Lung (tissue), 12 donors: ENCODE results near the gene MYH7. TPM values are rescaled to one million over a fixed set of nuclear protein-coding genes. Genes with fewer than 3 reads are reported as not detected.

Experiments
- ATAC-seq: fragments of 200-7000 bp; cut with Tn5 transposase; one replicate; pipeline ENCODE4 v1.9.1; 2020; ENCODE audit warnings: moderate number of reproducible peaks; ENCODE audit not compliant: insufficient read depth, low FRiP score
- DNase-seq, 3 donors: peaks; one replicate each; pipeline ENCODE4 v3.0.0-alpha.2; 2013 to 2017
- H3K27ac ChIP-seq, 2 donors: one replicate each; pipeline ENCODE4 v1.5.1; 2013; ENCODE audit warnings: mild to moderate bottlenecking in 2 of 2, moderate library complexity in 2 of 2, control low read depth in 1 of 2, inconsistent platforms in 1 of 2, low read depth in 1 of 2, low read length in 1 of 2
- H3K27me3 ChIP-seq, 3 donors: one replicate each; pipeline ENCODE4 v1.5.1; 2013; ENCODE audit warnings: low read length in 2 of 3; ENCODE audit not compliant: control insufficient read depth in 3 of 3, insufficient read depth in 3 of 3
- H3K36me3 ChIP-seq, 4 donors: one replicate each; pipeline ENCODE4 v1.5.1; 2013; ENCODE audit warnings: low read length in 4 of 4, mild to moderate bottlenecking in 1 of 4, moderate library complexity in 1 of 4; ENCODE audit not compliant: control insufficient read depth in 4 of 4, insufficient read depth in 4 of 4
- H3K4me1 ChIP-seq, 5 donors: one replicate each; pipeline ENCODE4 v1.5.1; 2013; ENCODE audit warnings: low read length in 5 of 5, mild to moderate bottlenecking in 2 of 5, moderate library complexity in 1 of 5; ENCODE audit not compliant: control insufficient read depth in 5 of 5, insufficient read depth in 5 of 5
- H3K4me3 ChIP-seq: one replicate; pipeline ENCODE4 v1.5.1; 2013; ENCODE audit warnings: mild to moderate bottlenecking, control low read depth, moderate library complexity
- H3K9ac ChIP-seq, 2 donors: one replicate each; pipeline ENCODE4 v1.5.1; 2013; ENCODE audit warnings: low read length in 2 of 2, control low read depth in 1 of 2; ENCODE audit not compliant: insufficient read depth in 1 of 2
- H3K9me3 ChIP-seq, 4 donors: one replicate each; pipeline ENCODE4 v1.5.1; 2013; ENCODE audit warnings: low read length in 3 of 4, mild to moderate bottlenecking in 1 of 4, moderate library complexity in 1 of 4; ENCODE audit not compliant: control insufficient read depth in 4 of 4, insufficient read depth in 3 of 4
- WGBS, 2 donors: extraction: QIAGEN DNeasy Blood & Tissue Kit; methylation state at CpG; one replicate each; pipeline ENCODE4 v1.1.7; 2013; 5-methylcytosine and 5-hydroxymethylcytosine counted together
- polyA plus RNA-seq, 2 donors: library from polyadenylated mRNA; stranded (reverse); fragments of 200-250 nt; gene quantifications; one replicate each; pipeline ENCODE4 v1.2.1, GENCODE V29; 2013
- total RNA-seq, 2 donors: library from RNA; depleted of rRNA in 1 of 2; stranded (reverse); fragments of >200 nt in 1 of 2; gene quantifications; one replicate each; pipeline ENCODE4 v1.2.1, GENCODE V29; 2014 to 2021
- TF ChIP-seq, protein P1 (sequence below): IDR thresholded peaks from 2 replicates; pipeline ENCODE4 v1.5.1; 2012; ENCODE audit warnings: mild to moderate bottlenecking; ENCODE audit errors: control extremely low read depth, extremely low read depth
- donor health status: control.
- donor health status: control.
- donor health status: Bipolar disorder and iron deficiency.
- donor health status: healthy.
- donor health status: DM: yes; HTN: yes; CAD: no.

The MYH7 gene
- total and polyA plus RNA-seq, 4 donors, result 0.02 to 0.19 (median 0.09) TPM; not detected in 1

DNA sequence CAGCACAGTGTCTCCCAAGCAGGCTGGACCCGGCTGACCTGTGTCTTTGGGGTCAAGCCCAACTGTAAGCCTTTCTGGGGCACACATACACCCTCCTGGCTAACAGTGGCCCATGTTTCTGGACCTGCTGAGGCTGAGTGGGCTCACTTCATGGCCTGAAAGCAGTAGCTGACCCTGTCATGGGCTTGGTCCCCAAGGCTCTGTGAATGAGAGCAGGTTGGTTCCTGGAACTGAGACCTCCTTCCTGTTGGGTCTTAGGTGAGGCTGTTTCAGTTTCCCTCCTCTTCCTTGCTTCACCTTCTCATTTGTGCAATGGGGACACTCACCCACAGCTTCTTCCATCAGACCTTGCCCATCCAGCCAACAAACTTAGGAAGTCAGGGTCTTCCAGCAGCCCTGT is 63.6 kb downstream of the MYH7 start:
- no peak for ATAC-seq
- Histone ChIP-seq H3K27ac (no peak overlapping the region), H3K36me3 (no peaks in the 10 kb centered on the region), H3K4me1 (peaks cover 0 to 14% (median 4%) of the 10 kb centered on the region in 5 donors), H3K9me3 (no peaks in the 10 kb centered on the region), H3K27me3 (no peaks in the 10 kb centered on the region), H3K4me3 (no peak overlapping the region), H3K9ac (no peak overlapping the region)
- TF ChIP-seq, protein P1, sequence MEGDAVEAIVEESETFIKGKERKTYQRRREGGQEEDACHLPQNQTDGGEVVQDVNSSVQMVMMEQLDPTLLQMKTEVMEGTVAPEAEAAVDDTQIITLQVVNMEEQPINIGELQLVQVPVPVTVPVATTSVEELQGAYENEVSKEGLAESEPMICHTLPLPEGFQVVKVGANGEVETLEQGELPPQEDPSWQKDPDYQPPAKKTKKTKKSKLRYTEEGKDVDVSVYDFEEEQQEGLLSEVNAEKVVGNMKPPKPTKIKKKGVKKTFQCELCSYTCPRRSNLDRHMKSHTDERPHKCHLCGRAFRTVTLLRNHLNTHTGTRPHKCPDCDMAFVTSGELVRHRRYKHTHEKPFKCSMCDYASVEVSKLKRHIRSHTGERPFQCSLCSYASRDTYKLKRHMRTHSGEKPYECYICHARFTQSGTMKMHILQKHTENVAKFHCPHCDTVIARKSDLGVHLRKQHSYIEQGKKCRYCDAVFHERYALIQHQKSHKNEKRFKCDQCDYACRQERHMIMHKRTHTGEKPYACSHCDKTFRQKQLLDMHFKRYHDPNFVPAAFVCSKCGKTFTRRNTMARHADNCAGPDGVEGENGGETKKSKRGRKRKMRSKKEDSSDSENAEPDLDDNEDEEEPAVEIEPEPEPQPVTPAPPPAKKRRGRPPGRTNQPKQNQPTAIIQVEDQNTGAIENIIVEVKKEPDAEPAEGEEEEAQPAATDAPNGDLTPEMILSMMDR, result no peak
- no peak for DNase-seq
- 78 to 91% methylated on average over 1 of the region's 1 CpG for WGBS, 2 donors

DNA sequence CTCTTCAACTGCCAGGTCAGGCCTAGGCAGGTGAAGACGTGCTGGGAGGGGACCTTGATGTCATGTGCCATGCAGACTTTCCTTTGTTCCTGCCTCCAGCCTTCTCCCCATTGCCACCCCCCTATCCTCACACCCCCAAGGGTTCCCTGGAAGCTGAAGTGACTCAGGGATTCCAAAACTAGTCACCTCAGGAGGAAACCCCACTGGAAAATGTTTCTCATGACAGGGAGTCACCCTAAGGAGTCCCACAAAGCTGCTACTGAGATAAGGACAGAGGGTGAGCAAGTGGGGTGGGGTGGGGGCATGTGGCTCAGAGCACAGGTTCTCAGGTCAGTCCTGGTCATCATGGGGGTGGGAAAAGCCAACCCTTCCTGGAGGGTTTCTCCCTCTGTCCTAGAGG is 65.2 kb downstream of the MYH7 start:
- WGBS, 2 donors, result 57 to 60% methylated on average over 1 of the region's 1 CpG
- H3K9ac ChIP-seq, result no peak overlapping the region
- ATAC-seq (no peak), DNase-seq (no peak)
- peaks cover 0 to 11% (median 6%) of the 10 kb centered on the region in 5 donors for H3K4me1 ChIP-seq
- H3K9me3 ChIP-seq, result no peaks in the 10 kb centered on the region
- H3K36me3 ChIP-seq, result no peaks in the 10 kb centered on the region
- H3K4me3 ChIP-seq, result no peak overlapping the region
- H3K27ac ChIP-seq, result no peak overlapping the region
- TF ChIP-seq, protein P1, result no peak
- H3K27me3 ChIP-seq, result no peaks in the 10 kb centered on the region

DNA sequence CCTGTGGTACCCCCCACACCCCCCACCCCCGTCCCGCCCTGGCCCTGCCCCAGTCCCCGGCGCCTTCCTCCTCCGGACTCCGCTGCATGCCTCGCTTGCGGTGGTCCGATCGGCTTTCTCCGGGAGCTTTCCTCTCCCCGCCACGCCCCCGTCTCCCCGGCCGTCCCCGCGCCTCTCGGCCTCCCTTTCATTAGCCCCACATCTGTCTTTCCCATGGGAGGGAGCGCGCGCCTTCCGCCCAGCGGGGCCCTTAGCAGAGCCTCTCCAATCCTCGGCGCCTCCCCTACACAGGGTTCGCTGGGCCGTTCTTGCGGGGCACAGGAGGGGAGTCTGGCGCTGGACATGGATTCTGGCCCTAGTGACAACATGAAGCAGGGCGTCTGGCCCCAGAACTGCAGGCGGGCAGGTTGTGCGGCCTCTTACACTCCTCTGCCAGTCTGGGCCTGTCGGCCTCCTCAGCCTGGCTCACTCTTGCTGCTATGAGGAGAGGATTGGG is 69.0 kb downstream of the MYH7 start:
- TF ChIP-seq, protein P1, result no peak
- Histone ChIP-seq H3K9ac (peak overlapping the region; percentile 17 to 77), H3K27ac (peak overlapping the region in 1 of 2 donors; percentile 79), H3K27me3 (no peaks in the 10 kb centered on the region), H3K4me1 (peaks cover 0 to 37% (median 17%) of the 10 kb centered on the region in 5 donors), H3K4me3 (no peak overlapping the region), H3K9me3 (no peaks in the 10 kb centered on the region), H3K36me3 (peaks cover 0 to 10% (median 5%) of the 10 kb centered on the region in 4 donors)
- ATAC-seq (peak; percentile 37), DNase-seq (peak in 2 of 3 donors; percentile 95 to 96)
- WGBS, 2 donors, result 29 to 53% methylated on average over 24 to 34 of the region's 34 CpGs
